CD4-positive, alpha-beta T cell treated with Interleukin-17A for 4 hours (primary cell): ENCODE data around the gene TCERG1L.

Experiments
- DNase-seq: peaks from one replicate; pipeline ENCODE4 v3.0.0-alpha.2; 2020; ENCODE audit warnings: mixed read lengths

Gene TCERG1L

DNA sequence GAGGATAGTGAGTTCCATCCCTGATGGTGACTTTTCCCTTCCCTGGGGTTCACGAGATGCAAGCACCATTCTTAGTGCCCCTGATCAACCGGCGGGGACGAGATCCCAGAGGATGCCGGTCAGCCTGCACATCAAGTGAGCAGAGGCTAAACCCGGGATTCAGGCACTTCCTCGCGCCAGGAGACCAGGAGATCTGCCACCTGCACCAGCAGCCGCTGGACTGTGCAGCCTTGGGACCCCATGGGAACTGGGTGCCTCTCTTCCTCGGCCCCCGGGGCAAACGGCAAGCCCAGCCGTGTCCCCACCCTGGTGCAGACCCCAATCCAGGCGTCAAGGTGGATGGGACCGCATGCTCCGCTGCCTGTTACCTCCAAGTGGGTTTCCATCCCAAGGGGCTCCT is 88.5 kb downstream of the TCERG1L start:
- no peak for DNase-seq

DNA sequence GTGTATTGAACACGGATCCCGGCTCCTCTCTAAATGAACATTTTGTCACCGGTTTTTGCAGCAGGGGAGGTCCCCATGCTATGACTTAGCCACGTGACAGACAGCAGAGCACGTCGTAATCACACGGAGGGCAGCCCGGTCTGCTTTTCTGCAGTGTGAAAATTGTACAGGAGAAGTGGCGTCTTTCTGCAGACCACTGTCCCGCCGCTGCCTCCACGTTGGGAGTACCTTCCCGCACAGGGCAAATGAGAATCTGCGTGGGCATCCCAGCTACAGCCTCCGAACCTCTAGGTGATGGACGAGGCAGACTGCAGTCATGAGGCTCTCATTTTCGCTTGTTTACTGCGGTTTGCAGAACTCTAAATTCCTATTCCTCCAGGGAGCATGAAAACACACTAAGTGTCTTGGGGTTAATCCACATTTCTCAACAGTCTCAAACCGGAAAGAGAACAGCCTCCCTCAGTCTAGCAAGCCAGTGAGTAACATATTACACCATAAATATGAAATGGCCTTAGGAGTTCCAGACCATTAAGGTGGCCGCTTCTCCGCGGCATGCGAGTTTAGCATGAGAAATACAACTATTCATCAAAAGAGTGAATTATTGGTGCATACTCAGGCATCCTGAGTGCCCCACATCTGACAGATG is 89.8 kb downstream of the TCERG1L start:
- DNase-seq = no peak

DNA sequence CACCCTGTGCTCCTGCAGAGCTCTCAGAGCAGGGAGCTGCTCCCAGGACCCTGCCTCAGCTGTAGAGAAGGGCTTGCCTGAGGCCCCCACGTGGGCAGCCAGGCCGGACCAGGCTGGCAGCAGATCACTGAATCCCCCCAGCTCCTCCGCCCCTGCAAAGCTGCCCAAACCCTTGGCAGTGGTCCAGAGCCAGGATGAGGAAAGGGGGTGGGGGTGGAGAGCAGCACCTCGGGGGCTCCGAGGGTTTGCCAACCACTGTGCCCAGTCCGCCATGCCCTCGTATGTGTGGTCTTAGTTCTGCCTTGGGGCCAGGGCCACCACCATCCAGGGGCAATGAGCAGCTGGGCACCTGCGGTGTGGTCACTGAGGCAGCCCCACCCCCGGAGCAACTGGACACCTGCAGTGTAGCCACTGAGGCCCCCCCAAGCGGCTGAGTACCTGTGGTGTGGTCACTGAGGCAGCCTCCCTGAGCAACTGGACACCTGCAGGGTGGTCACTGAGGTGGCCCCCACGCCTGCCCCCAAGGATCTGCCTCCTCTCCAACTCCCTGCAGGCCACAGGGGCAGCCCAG is 90.8 kb downstream of the TCERG1L start:
- DNase-seq = no peak

DNA sequence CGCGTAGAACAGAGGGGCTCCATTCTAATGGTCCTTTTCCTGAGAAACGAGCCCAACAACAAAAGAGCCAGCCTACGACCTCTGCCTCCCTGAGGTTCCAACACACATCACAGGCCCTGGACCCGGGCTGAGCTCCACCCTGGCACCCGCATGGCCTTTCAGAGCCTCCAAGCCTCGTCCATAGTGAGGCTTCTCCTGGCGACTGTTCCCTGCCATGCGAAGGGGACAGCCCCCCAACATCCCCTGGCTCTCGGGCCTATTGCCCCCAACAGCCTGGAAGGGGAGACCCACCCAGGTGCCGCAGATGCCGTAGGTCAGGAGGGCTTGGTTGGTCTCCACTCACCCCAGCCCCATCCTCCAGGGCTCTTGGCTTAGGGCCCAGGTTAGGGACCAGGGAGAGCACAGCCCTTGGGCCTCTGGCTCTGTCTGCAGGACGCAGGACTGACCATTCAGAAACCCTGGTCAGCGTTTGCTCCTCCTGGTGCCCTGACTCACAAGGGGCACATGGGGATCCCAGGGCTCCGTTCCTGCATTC is 91.5 kb downstream of the TCERG1L start:
- DNase-seq = no peak

DNA sequence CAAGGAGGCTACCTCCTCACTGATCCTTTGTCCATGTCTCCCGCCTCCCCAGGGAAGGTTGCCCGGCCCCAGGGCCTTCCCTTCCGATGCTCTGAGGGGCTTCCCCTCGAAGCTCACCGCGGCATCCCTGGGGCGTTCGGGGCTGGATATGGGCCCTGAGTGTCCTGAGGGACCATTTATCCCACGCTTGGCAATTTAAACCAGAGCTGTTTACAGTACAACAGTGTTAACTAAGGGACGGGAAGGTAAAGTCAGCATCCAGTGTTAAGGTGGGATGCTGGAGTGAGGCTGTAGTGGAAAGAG is 92.0 kb downstream of the TCERG1L start:
- DNase-seq = no peak

DNA sequence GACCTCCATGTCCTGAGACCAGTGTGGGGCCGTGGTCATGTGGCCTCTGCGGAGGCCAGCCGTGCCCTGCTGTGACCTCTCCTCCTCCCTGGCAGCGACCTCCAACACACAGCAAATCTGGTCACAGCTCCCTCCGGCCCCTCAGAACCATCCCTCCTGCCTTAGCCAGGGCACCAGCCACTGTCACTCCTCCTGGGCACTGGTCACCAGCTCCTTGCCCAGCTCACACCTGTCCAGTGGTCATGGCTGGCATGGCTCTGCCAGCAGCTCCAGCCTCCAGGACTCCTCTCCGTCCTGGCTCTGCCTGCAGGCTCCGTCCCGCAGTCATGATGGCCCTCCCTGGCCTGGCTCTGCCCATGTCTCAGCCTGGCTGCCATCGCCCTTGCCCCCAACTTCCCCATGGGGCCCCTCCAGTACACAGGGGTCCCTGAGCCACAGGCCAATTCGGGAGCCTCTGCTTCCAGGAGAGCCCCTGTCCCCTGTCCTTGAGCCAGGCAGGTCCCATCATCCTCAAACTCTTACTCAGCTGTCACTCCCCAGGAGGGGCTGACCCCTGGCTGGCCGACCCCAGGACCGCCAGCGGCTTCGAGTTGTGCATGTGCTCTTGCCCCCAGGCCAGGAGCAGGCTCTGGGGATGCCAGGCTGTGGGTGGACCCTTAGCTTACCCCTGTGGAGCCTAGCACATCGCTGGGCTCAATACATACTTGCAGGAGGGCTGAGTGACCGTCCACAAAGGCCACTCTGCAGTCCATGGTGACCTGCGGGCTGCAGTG is 92.5 kb downstream of the TCERG1L start:
- no peak for DNase-seq

DNA sequence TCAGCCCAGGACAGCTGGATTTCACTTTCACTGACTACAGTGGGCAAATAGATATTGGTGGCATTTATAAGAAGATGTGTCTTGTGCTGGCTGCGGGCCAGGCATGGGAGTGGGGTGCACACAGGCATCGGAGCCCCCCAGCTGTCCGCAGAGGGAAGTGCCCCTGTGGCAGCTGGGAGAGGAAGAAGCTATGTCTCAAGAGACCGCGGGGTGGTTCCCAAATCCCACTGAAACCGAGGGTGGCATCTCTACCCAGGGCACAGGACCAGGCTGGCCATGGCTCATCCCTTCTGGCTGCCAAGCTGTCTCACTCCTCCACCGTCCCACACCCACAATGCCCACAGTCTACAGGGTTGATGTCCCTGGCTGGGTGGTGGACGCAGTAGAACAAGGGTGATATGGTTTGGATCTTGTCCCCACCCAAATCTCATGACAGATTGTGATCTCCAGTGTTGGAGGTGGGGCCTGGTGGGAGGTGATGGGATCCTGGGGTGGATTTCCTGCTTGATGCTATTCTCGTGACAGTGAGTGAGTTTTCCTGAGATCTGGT is 94.8 kb downstream of the TCERG1L start:
- DNase-seq = no peak

DNA sequence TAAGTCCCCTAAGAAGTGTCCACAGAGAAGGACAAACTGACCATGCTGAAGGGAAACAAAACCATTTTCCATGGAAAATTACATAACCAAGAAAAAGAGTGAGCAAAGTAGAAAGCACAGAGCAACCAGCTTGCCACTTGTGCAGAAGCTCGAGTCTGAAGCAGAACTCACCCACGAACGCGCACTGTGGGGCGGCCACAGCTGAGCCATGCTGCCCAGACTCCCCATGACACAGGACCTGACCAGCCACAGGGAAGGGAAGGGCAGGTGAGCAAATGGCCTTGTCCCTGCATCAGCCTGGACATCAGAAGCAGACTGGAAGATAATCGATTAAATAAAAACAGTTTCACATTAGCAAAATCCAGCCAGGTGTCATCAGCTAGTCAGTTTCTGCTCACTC is 95.7 kb downstream of the TCERG1L start:
- DNase-seq = no peak

DNA sequence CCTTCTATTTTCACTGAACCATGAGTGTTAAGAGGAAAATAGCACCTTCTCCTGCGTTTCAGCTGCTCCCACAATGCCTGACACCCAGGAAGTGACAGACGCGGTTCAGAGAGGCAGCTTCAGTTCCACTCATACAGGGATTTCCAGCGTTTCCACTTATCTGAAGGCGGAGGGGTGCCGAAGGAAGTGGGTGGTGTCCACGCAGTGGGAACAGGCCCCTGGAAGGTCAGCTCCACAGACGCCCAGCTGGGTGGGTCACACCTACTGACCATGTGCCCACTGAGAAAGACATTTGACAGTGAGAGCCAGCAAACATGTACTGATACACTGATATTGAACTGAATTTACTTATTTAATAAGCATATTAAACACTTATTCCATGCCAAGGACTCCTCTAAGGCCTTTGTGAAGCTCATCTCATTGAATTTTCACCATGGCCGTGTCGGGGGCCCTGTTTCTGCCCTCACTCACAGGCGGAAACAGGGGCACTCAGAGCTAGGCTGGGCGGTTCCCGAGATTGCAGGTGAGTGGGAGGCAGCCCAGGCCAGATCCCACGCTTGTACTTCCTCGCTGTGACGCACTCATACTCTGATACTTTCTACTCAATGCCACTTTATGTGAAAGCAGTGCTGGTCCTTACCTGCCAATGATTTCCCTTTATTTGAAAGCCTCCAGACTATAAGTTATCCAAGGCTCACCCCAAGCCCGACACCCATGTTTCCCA is 96.8 kb downstream of the TCERG1L start:
- DNase-seq = no peak

DNA sequence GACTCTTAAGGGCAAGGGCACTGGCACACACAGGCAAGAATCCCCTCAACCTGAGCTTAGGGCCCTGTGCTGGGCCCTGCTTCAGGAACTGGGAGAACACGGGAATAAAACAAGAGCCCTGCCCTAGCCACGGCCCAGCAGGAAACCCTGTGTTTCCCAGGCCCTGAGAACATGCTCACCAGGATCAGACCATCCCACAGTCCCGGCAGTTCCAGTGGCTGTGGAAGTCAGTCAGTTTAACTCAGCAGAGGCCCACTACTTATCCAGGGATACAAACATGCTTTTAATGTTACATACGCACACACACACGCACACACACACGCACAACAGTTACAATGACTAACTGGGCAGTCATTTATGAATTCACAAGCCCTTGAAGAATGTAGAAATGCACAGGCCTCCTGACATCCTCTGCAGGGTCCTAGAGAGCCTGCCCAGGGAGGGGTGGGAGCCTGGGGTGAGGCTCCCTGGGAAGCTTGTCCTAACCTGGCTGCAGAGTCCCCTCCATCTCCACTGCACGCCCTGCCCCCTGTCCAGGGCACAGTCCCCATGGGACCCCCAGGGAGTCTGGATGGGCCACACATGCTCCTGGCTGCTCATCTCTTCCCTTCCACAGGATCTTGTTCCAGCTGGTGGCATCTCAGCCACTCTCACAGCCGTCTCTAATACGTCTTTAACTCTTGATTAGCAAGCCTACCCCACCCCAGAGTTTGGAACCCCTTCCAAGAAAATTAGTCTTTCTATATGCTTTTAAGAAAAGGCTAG is 97.6 kb downstream of the TCERG1L start:
- DNase-seq = no peak

DNA sequence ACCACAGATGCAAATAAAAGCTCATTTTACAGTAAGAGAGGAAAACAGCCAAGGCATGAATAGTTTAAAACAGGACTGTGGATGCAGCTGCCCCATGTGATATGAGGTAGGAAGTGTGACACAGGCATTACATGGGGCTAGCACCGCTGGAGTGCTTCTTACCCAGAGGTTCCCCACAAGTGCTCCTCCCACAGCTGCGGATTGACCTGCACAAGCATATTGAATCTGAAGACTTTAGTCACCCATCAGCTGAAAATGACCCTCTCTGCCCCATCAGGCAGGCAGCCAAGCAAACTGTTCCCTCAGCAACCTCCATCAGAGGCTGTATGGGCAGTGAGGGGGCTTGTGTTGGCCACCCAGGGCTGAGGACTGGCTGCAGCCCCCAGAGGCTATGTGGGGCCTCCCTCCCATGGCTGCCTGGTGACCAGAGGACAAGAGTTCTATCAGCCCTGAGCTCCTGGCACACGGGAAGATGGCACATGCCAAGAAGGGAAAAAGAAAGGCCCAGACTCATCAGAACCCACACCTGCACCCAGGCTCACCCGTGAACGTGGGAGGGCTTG is 98.7 kb downstream of the TCERG1L start:
- no peak for DNase-seq

DNA sequence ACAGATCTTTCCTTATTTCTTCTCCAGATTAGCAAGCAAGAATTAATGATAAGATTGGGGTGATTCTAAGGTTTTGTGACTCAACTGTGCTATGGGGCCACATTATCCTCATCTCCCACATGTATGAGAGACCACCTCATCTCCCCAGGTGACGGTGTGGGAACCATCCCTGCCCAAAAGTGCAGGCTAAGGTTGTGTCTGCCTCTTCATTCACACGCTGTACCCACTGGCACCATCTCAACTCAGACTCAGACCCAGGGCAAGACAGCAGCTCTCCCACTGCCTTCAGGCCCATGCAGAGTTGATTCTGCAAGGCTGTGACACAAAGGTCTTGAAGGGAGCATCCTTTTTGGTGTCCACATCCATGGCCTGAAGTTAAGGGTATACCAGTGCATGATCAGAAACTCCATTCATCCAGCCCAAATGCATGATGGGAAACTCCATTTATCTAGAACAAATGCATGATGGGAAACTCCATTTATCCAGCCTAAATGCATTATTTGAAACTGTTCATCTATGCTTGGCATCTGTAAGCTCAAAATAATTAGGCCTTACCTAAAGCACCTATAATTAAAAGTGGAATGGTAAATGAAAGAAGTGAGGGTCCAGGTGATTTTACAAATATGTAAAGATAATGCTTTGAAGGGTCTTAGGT is 99.4 kb downstream of the TCERG1L start:
- DNase-seq = no peak

DNA sequence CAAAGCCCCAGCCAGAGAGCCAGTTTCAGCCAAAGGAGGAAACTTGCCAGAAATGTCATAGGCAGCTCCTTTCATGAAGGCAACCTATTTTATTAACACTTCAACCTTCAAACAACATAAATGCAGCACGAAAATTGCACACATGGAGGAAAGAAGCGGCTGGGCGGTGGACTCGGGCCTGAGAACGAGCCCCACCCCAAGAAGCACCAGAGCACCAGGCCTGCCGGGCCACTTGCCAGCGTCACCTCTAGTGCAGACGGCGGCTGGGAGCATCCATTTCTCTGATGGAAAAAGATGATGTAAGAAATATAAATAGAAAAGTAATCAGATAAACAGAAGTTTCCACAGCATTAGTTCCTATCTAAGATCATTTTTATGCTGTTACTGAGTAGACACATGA is 100.0 kb downstream of the TCERG1L start:
- DNase-seq = no peak

DNA sequence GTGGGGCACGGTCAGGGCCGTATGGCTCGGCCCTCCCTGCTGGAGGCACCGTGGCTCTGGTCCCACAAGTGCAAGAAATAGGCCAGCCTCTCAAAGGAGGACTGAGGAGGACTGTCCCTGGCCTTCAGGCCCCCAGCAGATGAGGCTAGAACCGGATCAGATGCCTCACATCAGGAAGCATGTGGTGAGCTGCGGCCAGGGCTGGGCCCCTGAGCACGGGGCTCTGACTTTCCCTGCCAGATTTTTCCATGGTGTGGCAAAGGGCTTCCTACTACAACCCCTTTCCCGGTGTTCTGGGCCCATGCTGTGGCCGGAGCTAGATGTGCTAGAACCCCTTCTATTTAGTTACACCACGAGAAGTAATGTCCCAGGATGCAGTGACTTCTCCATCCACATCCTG is 100.4 kb downstream of the TCERG1L start:
- DNase-seq = no peak

DNA sequence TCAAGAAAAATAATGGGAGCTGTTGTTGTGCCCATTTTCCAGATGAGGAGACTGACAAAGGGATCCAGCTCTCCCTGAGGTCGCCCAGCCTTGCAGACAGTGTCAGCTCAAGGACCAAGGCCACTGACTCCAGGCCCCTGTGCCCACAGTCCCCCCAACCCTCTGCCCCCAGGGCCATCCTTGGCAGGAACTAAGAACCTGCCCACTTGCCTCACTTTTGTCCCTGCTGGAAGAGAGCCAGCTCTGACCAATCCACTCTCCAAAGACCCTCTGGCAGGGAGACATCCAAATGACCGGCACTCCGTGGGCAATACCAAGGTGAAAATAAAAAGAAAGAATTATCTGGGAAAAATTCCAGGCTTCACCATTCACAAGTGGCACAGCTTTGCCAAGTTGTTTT is 101.3 kb downstream of the TCERG1L start:
- DNase-seq = no peak

DNA sequence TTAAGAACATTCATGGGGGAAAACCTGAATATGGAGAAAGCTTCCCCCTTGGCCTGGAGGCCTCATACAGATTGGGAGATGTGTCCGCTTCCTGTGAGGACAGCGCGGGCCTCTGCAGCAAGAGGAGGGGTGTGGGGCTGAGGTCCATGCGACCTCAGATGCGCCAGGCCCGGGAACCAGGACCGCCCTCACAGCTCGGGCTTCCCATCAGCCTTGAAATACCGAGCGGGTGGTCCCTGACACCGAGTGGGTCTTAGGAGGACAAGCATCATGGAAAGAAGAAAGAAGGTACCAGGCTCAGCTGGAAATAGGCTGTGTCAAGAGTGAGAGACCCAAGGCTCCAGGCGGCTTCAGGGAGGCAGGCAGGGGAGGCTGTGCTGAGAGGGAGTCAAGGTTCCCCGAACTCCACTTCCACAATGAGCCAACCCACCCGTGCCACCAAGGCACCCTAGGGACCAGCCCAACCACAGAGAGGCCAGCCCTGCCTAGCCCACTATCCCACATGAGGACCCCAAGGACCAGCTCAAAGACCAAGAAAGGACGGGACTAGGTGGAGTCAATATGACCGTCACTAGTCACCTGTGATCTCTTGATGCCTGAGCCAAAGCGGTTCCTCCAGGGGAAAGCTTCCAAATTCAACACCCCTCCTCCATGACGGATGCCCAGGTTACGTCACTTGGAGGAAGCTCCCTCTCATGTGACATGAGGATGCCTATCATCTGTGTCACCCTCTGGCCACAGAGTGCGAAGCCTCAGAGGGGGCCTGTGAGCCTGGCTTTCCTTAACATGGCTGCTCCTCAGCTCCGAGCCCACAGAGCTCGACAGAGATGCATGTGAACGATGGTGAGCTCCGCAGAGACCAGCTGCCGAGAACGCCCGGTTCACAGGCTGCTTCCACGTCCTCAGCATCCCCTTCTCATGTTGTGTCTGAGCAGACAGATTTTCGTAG is 103.7 kb downstream of the TCERG1L start:
- DNase-seq = no peak

DNA sequence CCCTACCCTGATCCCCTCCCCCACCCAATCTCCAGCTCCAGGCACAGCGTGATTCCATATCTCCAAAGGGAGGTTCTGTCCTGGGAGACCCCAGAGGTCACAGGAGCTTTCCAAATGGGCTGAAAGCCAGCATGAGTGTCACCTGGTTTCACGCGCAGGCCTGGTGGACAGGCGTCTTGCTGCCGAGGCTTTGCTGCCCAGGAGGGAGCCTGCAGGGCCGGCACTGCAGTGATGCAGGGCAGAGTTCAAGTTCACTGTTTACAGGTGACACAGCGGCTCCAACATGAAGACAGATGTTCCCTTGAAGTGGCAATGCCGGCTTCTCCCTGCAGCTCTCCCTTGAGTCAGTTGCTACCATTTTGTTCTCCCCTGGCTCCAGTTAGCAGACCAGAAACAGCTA is 104.3 kb downstream of the TCERG1L start:
- no peak for DNase-seq

DNA sequence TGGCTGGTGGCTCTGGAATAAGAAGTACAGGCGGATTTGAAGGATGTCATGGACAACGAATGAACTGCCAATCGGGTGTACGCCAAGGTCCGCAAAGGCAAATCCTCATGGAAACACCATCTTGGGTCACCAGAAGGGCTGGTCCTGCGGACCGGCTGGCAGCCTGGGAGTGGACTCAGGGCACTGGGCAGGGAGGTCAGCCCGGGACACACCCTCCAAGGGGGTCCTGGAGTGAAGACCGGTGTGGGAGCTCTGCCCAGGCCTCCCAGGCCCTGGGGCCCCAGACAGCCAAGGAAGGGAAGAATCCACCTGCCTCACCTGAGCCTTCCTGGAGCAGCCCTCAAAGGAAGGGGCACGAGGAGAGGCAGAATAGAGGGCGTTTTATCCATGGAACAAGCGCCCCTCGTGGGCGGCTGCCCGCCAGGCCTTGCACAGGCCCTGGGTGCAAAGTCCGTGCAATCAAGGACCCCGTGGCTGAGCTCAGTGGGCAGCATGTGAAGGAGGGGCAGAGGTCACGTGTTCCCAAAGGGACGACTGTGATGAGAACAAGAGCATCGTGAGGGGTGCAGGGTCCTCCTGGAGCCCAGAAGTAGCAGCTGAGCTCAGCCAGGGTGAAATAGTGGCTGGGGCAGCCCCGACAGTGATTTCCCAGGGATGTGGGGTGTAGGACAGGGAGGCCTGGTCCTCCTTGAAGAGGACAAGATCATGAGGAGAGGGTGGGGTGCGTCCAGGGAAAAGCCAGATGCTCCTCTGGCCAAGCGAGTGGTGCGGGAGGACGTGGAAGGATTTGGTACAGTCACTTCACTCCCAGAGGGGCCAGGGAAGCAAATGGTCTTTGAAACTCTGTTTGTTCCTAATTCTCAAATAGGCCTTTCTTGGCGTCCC is 105.2 kb downstream of the TCERG1L start:
- DNase-seq = no peak

DNA sequence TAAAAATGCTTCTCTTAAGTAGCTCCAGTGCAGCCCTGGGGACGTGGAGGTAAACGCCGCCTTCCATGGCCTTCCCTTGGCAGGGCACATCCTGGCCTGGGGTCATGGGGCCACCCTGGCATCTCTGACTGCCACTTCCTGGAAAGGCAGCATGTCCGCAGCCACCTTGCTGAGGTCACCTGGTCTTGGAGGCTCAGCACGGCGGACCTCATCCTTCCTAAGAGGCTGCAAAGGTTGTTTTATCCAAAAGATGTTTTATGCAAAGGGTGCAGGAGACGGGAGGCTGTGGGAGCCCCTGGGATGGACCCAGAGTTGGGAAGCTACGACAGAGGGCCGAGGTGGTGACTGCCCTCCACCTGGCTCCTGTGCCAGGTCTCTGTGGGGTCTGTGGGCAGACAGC is 106.0 kb downstream of the TCERG1L start:
- no peak for DNase-seq
